ENCODE measurements around the gene GRIN3B. TPM values are rescaled to one million over a fixed set of nuclear protein-coding genes. Genes with fewer than 3 reads are reported as not detected.

GRIN3B gene
- total RNA-seq, 3 donors from 2014 or later = 2.6 TPM; not detected in 2

GRCh38 chr19:1051791-1052190, 51.6 kb downstream of the GRIN3B start:
- Histone ChIP-seq H3K9me3 (peaks cover 19 to 24% of the 10 kb centered on the region in 2 donors), H3K36me3 (no peaks in the 10 kb centered on the region), H3K27me3 (no peaks in the 10 kb centered on the region), H3K27ac (no peak overlapping the region), H3K4me1 (no peaks in the 10 kb centered on the region), H3K4me3 (no peak overlapping the region)
- intact Hi-C loops (cut with DNase I; ENCODE audit: low total_unique reads) = no loop called here
- no peak for DNase-seq (ENCODE audit: low spot score in 2 of 2)
- TF ChIP-seq CTCF (IDR thresholded peaks at IDR 0.05) (no peak), POLR2A (IDR thresholded peaks at IDR 0.05) (no peak), POLR2AphosphoS5 (IDR thresholded peaks at IDR 0.05) (no peak)

GRCh38 chr19:1052349-1052975, 52.2 kb downstream of the GRIN3B start:
- no peak for DNase-seq (ENCODE audit: low spot score in 2 of 2)
- intact Hi-C loops (cut with DNase I; ENCODE audit: low total_unique reads) = no loop called here
- H3K36me3 ChIP-seq = no peaks in the 10 kb centered on the region
- H3K4me1 ChIP-seq = no peaks in the 10 kb centered on the region
- H3K27ac ChIP-seq = no peak overlapping the region
- H3K9me3 ChIP-seq = peaks cover 25 to 31% of the 10 kb centered on the region in 2 donors
- no peak overlapping the region for H3K4me3 ChIP-seq
- no peak for TF ChIP-seq POLR2AphosphoS5 (IDR thresholded peaks at IDR 0.05)
- no peak for TF ChIP-seq POLR2A (IDR thresholded peaks at IDR 0.05)
- H3K27me3 ChIP-seq = no peaks in the 10 kb centered on the region

GRCh38 chr19:1053176-1054101, 53.2 kb downstream of the GRIN3B start:
- Histone ChIP-seq H3K27ac (no peak overlapping the region), H3K4me1 (no peaks in the 10 kb centered on the region), H3K9me3 (peaks cover 35 to 41% of the 10 kb centered on the region in 2 donors), H3K36me3 (no peaks in the 10 kb centered on the region), H3K27me3 (no peaks in the 10 kb centered on the region), H3K4me3 (no peak overlapping the region)
- DNase-seq (ENCODE audit: low spot score in 2 of 2) = no peak
- TF ChIP-seq POLR2AphosphoS5 (IDR thresholded peaks at IDR 0.05) (no peak), CTCF (IDR thresholded peaks at IDR 0.05) (no peak), POLR2A (IDR thresholded peaks at IDR 0.05) (no peak)
- intact Hi-C loops (cut with DNase I; ENCODE audit: low total_unique reads) = no loop called here

- Histone ChIP-seq H3K27ac (no peak overlapping the region), H3K9me3 (peaks cover 44 to 50% of the 10 kb centered on the region in 2 donors), H3K27me3 (no peaks in the 10 kb centered on the region), H3K4me3 (no peak overlapping the region), H3K36me3 (no peaks in the 10 kb centered on the region), H3K4me1 (no peaks in the 10 kb centered on the region)
- DNase-seq (ENCODE audit: low spot score in 2 of 2) = no peak
- no peak for TF ChIP-seq POLR2A (IDR thresholded peaks at IDR 0.05)
- no peak for TF ChIP-seq POLR2AphosphoS5 (IDR thresholded peaks at IDR 0.05)
- no peak for TF ChIP-seq CTCF (IDR thresholded peaks at IDR 0.05)
- intact Hi-C loops (cut with DNase I; ENCODE audit: low total_unique reads) = no loop called here
Measured at GRCh38 chr19:1054102-1055027, 54.1 kb downstream of the GRIN3B start.

- Histone ChIP-seq H3K9me3 (peaks cover 48 to 57% of the 10 kb centered on the region in 2 donors), H3K4me3 (no peak overlapping the region)
Measured at GRCh38 chr19:1055028-1055425, 54.8 kb downstream of the GRIN3B start.

More at GRCh38 chr19:1055028-1055425, 54.8 kb downstream of the GRIN3B start:
- no peaks in the 10 kb centered on the region for H3K36me3 ChIP-seq
- H3K27me3 ChIP-seq = no peaks in the 10 kb centered on the region
- no peaks in the 10 kb centered on the region for H3K4me1 ChIP-seq
- intact Hi-C loops (cut with DNase I; ENCODE audit: low total_unique reads) = no loop called here
- no peak for DNase-seq (ENCODE audit: low spot score in 2 of 2)
- TF ChIP-seq POLR2A (IDR thresholded peaks at IDR 0.05) = no peak
- TF ChIP-seq POLR2AphosphoS5 (IDR thresholded peaks at IDR 0.05) = no peak
- TF ChIP-seq CTCF (IDR thresholded peaks at IDR 0.05) = no peak
- no peak overlapping the region for H3K27ac ChIP-seq

Data from breast epithelium (tissue), 4 donors.